H1 (cell line): ENCODE results near the gene SBF1. TPM values are rescaled to one million over a fixed set of nuclear protein-coding genes. Genes with fewer than 3 reads are reported as not detected.

ENCODE experiments used
- CTCF ChIP-seq, 3 experiments: IDR thresholded peaks; 1 replicate in 2 of 3; 2 replicates in 1 of 3; pipeline versions ENCODE4 v1.5.1 to v1.6.1; 2011; ENCODE audit warnings: low read length in 3 of 3, mild to moderate bottlenecking in 3 of 3, inconsistent platforms in 2 of 3, low read depth in 1 of 3, moderate library complexity in 1 of 3; ENCODE audit not compliant: insufficient read depth in 1 of 3; ENCODE audit errors: control extremely low read depth in 1 of 3
- E2F6 ChIP-seq: IDR thresholded peaks from 2 replicates; pipeline ENCODE4 v1.6.1; 2012; ENCODE audit warnings: inconsistent platforms
- NANOG ChIP-seq: IDR thresholded peaks from 2 replicates; pipeline ENCODE4 v1.6.1; 2011; ENCODE audit warnings: low read length, low read depth, mild to moderate bottlenecking, inconsistent platforms; ENCODE audit not compliant: insufficient read depth, poor library complexity, severe bottlenecking
- NRF1 ChIP-seq: IDR thresholded peaks from 2 replicates; pipeline ENCODE4 v1.6.1; 2011; ENCODE audit warnings: mild to moderate bottlenecking, low read depth, low read length, improper control_type of control experiment
- RFX5 ChIP-seq: IDR thresholded peaks from 2 replicates; pipeline ENCODE4 v1.6.1; 2011; ENCODE audit warnings: low read depth, low read length, improper control_type of control experiment, borderline replicate concordance
- SIX5 ChIP-seq: IDR thresholded peaks from 2 replicates; pipeline ENCODE4 v1.6.1; 2011; ENCODE audit warnings: mild to moderate bottlenecking, low read depth, low read length
- YY1 ChIP-seq: IDR thresholded peaks from 2 replicates; pipeline ENCODE4 v1.6.1; 2011; ENCODE audit warnings: low read depth, mild to moderate bottlenecking, low read length
- polyA plus RNA-seq, 7 experiments: library from polyadenylated mRNA; depleted of rRNA in 3 of 7; stranded (reverse) in 5 of 7; unstranded in 2 of 7; fragments of >200 nt in 5 of 7; fragments of 200-250 nt in 2 of 7; gene quantifications; 1 replicate in 5 of 7; 2 replicates in 1 of 7; 4 replicates in 1 of 7; pipeline versions ENCODE4 v1.2.1 to v1.2.3, GENCODE V29; 2011 to 2013; ENCODE audit warnings: missing spikeins in 2 of 7, mixed read lengths in 2 of 7
- total RNA-seq: library from RNA; stranded (reverse); fragmentation: NEBNext Ultra II Directional; extraction: Animal tissue kit (Norgen Biotek cat#: 25700); gene quantifications from 2 replicates; pipeline ENCODE4 v1.2.1, GENCODE V29; 2021

The SBF1 gene
- total and polyA plus RNA-seq, 2 of the 8 experiments (the other 6 are each of a cell fraction or from before 2014, with no cell fraction given): 29.1 to 71.5 TPM

- peak; percentile 62; the same call in 1 of the 2 replicates for TF ChIP-seq E2F6
- TF ChIP-seq NANOG: no peak
- TF ChIP-seq CTCF (IDR thresholded peaks at IDR 0.05; ENCODE audit: control extremely low read depth in 1 of 3, insufficient read depth in 1 of 3, low read depth in 1 of 3, low read length in 3 of 3): 0 out of 4 replicates have a peak, but pooled peaks of 1 of the 3 experiments have one; percentile 6
- TF ChIP-seq NRF1: peak; percentile 74
- TF ChIP-seq SIX5: no peak
- TF ChIP-seq RFX5: no peak
- peak; percentile 87; the same call in 1 of the 2 replicates for TF ChIP-seq YY1
These were observed at the start of gene SBF1 (continued) for GRCh38 chr22:50474710-50475651.
